HuH-7 (cell line): ENCODE data around the gene GALNT18.

Experiments used
- DNase-seq: peaks from one replicate; pipeline ENCODE4 v3.0.0; 2011; ENCODE audit warnings: low spot score

Gene GALNT18

DNA sequence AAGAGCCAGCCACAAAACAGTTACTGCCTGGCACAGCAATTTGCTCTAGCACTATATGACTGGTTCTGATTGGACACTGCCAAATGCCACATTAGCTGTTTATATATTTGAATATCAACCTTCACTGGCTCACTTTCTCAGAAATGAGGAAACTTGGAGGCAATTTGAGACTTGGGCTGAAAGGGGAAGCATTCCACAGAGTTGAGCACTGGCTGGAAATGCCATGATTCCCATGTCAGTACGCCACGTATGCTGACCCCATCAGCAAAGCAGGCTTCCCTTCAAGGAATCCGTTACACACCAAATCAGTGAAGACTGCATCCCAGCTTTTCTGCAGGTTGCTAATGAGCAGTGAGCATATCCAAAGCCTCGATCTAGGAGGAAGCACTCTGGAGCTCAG is 34.7 kb downstream of the GALNT18 start:
- DNase-seq = no peak

DNA sequence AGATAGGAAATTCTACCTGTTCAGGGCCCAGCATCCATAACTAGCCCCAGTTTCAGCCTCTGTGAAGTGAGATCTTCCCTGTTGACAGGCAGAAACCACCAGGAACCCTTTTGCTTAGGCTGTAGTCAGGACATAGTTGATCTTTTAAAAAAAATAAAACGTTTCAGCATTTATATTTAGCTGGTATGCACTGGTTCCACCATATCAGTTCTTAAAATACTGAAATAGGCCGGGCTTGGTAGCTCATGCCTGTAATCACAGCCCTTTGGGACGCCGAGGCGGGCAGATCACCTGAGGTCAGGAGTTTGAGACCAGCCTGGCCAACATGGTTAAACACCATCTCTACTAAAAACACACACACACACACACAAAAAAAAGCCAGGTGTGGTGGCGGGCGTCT is 35.3 kb downstream of the GALNT18 start:
- no peak for DNase-seq

DNA sequence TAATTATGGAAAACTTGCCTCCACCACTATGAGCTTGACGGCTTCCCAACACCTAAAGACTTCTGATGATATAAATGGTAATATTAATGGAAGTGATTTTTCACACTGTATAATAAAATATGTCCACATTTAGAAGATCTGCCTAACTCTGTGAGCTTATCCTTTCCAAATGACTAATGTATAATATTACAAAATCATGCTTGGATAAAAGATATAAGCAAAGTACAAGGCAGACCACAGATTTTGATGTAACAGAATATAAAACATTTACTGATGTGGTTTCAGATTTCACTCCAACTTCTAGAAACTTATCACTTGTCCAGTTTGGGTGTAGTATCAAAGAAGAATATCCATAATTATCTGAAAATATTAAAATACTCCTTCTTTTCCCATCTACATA is 36.9 kb downstream of the GALNT18 start:
- no peak for DNase-seq

DNA sequence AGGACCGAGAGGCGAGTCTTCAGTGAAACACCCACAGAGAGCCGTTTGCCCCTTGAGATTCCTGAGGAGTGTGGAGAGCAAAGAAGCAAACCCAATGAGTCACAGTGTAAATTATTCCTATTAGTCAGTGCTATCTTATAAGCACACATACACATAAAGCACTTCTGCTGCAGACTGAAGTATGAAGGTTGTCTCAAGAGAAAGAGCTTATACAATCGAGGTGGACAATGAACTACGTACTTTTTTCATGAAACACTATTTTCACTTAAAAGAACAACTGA is 37.3 kb downstream of the GALNT18 start:
- no peak for DNase-seq

DNA sequence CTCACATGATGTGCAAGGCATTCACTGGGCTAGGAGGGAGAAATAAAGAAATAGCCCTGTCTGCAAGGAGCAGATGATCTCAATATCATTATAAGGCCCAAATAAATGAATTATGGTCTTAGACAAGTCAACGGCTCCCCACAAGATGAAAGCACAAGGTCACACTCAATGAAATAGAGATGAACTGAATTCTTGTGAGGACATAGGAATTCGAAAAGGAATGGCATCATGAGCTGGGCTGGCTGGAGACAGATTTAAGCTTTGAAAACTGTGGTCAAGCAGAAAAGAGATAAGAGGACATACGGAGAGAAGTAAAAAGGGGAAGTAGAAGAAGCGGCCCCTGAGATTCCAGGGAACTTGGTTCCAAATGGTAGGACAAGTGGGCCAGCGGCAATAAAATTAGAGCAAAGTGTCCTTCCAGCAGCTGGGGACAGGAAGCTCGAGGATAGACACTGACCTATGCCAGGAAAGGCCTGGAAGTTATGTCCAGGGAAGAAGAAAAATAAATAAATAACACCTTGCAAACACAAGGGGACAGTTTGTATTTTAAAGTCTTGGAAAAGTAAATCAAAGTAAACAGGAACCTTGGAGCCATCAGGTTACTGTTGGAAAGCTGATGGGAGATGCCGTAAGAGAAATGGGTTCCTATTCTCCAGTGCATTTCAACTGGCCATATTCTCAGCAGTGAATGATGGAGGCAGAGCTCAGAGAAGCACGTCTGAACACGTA is 37.8 kb downstream of the GALNT18 start:
- DNase-seq = no peak

DNA sequence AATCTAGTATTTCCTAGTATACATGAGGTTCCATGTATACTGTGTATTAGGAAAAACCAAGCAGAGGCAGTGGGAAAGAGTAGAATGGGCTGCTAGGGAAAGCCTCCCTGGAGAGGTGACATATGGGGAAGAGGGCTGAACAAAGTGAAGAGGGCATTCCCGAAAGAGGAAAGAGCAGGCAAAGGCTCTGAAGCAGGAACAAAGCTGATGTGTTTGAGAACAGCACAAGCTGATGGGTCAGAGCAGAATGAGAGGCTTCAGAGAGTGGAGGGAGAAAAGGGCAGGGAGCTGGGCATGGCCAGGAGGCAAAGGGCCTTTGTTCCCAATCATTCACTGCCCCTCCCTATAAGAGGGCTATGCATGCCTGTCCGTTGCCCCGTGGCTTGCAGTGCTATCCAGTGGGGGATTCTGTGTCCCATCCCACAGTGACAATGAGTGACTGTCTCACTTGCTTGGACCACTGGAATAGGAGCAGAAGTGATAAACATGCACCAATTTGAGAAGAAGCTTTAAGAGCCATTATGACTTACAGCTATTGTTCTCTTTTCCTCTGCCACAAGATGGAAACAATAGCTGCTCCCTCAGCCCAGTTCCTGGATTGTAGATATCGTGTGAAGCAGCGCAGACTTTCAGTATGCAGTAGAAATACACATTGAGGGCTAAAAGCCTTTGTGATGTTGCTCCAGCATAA is 39.6 kb downstream of the GALNT18 start:
- DNase-seq = no peak

DNA sequence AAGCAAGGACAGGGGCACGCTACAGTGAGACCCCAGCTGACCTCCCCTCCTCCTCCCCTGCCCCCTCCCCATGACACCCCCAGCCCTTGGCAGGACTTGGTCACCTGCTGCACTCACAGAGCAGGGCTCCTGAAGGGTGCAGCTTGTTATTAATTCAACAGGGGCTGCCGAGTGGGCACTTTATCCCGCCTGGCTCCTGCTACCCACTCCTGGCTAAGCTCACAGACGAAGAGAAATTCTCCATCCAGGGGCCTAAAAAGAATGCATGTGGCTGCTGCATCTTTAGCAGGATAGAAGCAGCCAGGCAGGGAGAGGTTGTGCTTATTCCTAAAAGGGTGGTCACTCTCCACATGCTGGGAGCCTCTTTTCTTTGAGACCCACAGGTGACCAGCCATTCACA is 40.3 kb downstream of the GALNT18 start:
- no peak for DNase-seq

DNA sequence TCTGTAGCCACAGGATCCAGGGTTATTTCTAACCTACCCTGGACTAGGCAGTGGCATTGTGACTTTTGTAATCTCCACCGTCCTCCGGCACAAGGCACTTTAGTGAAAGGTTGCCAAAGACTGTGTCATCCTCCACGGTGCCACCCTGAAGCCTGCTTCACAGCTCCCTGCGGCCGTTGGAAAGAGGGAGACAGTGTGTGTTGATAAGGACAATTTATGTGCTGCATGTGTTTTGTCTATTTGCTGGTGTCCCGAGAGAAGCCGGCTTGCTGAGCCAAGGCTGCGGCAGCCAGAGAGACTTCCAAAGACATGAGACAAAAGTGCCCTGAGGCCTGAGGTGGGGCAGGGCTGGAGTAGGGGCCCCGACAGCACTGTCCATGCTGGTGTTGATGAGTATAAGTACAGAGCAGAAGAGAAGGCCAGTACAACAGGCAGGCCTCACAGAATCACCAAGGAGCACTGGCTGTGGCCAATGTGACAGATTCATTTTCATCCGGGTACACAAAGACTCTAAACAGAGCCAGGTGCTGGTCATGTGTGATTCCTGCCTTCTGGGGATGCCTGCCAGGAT is 40.9 kb downstream of the GALNT18 start:
- DNase-seq = no peak

DNA sequence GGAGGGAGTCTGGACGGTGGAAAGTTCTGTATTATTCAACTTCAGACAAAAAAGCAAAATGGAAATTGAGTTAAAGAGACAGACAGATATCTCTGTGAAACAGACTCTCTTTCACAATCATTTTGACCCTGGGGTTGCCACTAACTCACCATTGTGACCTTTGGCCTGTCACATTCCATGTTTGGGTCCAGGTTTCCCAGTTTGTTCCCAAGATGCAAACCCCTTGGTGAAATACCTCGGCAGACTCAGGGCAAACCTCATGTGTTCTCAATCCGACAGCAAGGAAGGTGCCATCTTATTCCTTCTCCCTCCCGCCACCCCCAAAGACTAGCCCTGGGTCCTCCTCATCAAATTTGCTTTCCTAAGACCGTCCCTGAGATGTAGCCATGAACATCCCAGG is 41.8 kb downstream of the GALNT18 start:
- no peak for DNase-seq

DNA sequence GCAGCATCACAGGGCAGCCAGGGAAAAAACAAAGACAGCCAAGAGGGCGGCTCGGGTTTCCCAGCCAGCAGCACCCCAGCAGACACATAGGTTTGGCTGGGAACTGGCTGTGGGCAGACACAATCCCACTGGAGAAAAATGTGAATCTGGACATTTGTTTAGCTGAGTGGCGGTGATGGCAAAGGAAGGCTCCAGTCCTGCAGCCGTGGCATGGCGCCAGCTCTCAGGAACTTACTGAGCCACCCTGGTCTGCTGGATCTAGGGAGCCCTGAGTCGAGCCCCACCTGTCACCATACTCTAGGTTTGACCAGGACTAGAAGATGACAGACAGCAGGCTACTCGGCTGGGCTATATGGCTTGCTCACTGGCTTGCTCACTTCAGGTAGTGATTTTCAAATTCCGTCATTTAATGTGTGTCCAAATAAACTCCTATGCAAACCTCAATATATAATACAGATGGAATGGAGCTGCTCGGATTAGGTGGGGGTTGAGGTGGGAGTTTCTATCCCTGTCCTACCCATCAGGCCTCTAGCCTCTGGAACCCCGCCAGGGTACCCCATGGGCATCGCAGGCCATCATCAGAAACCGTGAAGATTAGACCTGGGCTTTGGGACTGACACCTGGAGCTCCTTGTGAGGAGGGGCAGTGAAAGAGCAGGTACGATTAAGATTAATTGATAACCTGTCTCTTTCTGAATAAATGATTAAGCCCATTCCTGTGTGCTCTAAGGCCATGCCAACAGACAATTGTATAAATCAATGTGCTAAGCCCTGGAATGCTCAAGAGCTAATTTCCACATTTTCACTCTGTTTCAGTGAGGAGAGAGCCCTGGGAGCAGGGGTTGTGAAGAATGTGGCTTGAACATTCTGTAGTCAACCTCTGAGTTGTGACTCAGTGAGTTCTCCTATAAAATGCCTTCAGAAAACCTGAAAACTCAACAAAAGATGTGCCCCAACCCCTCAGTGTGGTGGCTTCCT is 42.5 kb downstream of the GALNT18 start:
- no peak for DNase-seq

DNA sequence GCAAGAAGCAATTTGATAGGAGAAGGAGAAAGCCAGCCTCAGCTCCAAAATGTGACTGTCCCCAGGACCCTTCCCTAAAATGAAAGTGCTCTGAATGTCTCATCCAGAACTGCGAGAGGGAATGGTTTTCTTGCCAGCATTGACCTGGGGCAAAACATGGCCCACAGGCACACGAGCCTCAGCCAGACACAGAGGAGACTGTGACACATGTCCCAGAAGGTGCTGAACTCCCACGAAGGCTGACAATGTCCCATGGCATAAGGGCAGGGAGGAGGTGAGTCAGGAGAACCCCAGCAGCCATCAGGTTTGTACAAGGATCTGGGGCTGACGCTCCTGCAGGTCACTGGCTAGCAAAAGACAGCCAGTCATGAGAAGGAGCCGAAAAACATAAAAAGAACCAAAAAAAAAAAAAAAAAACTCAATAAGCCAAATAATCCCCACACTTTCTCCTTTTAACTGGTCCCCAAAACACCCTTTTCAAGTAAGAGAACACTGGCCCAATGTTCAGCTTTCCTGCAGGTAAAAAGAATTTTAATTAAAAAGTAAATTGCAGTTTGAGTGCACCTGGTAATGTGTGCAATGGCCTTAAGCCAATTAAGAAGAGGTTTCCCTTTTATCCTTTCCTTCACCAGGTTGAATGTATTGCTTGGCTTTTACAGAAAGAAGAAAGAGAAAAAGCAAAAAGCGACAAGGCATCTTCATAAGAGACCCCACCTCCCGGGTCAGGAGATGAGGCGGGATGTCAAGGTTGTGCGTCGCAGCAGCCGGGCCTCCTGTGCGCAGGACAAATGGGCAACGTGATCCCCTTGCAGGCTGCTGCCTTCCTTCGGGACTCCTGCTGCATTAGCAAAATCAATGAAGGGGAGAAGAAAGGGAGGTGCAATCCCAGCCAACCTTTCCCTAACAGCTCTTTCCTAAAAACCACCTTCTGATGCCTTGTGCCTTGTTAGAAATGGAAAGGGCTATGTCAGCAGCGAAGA is 43.6 kb downstream of the GALNT18 start:
- no peak for DNase-seq

DNA sequence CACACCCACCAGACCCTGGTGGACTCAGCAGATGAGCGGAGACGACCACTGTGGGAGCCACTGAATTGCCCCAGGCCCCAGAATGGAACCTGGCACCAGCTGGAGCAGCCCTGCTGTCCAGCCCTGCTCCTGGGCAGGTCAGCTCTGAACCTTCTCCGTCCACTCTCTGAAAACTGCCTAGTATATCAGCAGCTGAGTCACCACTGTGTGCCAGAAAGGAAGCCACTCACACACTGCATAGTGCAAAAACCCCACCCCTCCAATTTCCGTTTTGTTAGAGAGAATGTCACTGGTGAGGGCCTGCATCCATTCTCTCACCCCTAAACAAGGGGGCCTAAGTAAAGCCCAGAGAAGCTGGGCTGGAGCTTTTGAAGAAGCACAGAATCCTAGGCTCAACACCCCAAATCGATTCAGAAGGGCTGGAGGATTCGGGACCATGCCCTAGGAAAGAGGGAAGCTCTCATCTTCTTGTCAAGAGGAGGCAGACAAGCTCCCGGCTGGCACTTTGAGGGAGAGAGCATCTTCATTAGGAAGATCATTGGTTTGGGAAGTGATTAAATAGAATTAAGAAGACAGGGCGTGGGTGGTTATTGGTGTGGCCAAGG is 44.5 kb downstream of the GALNT18 start:
- DNase-seq = no peak

DNA sequence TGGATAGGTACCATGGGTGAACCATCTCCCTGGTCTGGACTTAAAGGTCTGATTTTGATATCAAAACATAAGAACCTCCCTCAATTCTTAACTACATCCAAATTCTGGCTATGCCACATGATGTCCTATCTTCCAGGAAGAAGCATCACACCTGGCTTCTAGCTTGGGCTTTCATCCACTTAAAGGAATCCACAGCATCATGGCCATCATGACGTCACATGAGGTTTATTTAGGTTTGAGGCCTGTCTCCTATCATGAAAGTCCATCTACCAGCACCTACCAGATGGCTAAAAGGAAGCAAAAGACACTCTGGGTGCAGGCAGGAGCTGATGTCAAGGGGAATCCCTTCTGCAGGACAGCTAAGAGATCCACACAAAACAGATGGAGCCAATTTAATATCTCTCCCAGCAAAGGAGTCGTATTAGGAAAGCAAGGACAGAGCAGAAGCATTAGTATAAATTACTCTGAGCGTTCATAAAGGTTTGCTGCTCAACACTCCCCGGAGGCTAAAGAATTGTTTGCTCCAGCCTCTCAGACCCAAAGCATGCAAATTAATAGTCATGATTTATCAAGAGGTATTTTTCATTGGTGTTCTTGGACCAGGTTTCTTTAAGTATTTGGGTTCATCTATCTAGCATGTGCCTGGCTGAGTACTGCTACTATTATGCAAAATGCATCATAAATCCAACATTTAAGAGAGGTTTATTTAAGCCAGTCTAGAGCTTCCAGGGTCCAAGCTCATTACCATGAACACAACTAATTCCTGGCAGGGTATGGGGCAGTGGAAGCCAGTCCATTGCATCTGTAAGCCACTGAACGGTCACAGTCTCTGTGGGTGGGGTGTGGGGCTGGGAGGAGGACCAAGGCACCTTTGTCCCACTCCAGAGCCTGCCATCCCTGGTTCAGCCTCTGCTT is 47.2 kb downstream of the GALNT18 start:
- DNase-seq = no peak

DNA sequence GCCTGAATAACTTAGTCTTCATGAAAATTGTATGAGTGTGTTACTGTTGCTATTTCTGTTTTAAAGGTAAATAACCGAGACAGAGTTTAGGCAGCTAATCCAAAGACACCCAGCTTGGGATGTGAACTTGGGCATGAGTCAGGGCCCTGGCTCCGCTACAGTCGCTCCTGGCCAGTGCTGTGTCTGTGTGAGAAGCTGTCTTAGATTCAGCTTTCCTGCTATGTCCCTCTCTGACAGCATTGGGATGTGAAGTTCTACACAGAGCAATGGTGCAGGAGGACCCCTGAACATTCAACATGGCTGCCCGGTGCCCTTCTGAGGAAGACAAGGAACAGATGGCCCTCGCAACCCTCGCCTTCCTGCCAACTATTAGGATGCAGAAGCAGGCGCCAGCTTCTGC is 49.4 kb downstream of the GALNT18 start:
- no peak for DNase-seq

DNA sequence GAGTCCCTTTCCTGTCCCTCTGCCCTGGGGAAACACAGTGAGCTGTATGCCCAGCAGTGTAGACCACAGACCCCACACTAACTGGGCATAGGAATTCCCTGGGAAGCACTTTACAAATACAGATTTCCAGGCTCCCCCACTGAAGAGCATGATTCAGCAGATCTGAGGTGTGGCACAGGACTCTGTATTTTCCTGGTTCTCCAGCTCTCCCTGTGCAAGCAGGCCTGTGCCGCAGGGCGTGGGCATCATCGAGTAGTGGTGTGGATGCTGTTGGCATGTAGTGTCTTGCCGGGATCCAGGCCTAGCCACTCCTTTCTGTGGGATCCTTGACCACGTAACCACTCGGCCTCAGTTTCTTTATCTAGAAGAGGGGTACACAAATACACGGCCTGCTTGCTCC is 49.9 kb downstream of the GALNT18 start:
- no peak for DNase-seq

DNA sequence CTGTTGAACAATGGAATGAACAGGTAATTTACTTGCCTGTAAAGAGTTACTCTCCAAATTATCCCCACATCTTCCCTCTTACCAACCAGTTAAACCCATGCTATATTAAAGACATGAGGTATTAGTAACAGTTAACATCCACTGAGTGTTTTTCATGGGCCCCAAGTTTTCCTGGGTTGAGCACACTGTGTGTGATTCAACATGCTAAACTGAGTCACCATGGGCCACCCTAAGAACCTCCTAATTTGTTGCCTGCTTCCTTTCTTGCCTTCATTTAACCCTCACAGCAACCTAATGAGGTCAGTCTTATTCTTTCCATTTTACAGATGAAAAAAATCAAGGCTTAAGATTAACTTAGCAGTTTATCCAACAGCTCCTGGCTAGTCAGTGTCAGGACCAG is 51.0 kb downstream of the GALNT18 start:
- no peak for DNase-seq

DNA sequence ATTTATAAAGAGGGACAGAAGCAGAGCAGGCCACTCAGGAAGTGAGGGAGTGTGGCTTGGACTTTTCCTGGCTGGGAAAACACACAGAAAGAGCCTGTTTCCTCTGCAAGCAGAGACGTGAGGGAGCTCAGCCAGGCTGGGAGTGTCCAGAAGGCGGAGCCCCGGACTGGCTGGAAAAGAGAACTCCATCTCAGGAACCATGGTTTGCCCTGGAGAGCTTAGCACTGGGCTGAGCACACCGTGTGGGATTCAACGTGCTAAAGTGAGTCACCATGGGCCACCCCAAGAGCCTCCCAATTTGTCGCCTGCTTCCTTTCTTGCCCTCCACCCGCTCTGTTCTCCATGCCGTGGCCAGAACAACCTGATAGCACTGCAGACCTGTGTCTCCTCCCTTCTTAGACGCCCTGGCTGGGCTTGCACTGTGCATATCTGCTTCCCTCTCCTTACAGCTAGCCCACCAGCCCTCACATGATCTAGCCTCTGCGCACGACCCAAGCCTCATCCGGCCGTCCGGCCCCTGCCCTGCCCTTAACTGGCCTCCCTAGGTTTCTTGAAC is 51.8 kb downstream of the GALNT18 start:
- DNase-seq = peak; percentile 10

DNA sequence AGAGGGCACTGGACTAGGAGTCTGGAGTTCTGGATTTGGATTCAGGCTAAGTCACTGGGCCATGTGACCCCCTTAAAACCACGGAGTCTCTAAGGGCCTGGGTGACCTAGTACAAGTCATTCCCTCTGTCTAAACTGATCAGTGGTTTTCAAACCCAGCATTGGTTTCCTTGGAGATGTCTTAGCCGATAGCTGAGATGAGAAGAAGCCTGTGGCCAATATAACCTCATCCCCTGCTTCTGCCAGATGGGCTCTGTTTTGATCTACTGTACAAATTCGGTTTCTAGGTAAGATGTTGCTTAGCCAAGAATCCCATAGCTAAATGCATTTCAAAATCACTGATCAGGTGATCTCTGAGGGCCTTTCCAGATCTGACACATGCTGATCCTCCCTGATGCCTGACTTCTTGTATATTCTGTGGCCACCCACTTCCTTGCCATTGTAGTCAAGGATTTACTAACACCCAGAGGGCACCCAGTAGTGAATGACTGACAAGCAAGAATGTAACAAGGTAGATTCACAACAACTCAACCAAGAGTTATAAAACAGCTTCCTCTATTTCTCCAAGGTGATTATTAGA is 53.1 kb downstream of the GALNT18 start:
- DNase-seq = no peak

DNA sequence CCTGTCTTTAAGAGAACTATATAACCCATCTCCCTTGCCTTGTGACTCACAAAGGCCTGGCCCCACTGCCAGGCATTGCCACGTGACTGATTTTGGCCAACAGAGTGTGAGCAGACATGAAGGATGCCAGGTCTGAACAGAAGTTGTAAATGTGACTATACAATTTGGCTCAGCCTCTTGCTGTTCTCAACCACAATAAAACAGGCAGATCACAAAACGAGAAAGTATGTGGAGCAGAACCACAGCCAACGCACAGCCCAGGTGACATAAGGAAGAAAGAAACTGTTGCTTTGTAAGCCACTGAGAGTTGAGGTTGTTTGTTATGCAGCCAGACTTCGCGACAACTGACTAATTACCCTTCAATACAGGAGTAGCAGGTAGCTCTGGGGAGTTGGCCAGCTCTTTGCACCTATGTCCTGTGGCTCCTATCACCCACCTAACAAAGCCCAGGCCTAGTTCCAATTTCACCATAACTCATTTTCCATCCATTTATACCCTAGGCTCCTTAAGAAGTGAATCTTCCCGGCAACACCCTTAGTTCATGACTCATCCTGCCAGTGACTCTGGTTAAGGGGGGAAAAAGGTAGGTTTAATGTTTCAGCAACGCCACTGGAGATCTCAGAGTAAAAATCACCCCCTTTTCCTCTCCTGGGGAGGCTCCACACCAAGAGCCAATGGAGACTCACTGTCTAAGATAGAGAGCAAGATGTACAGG is 53.7 kb downstream of the GALNT18 start:
- no peak for DNase-seq
